Activated T-helper 1 cell treated with anti-CD3 and anti-CD28 coated beads, Interleukin-2, amount 50 U/mL, for 16 hours (primary cell): ENCODE results near the gene QPRT.
"Not testable (repeated sequence)": the region's sequence is repeated elsewhere in the genome, so short reads cannot be mapped to it uniquely, and the experiment has no call there.

ENCODE experiments used
- DNase-seq, 2 donors: peaks; one replicate each; pipeline ENCODE4 v3.0.0-alpha.2; 2020; ENCODE audit warnings: low read depth in 1 of 2, low spot score in 1 of 2

QPRT gene

GRCh38 chr16:29745121-29745852 lies 66.3 kb downstream of the QPRT start:
- peak in 1 of 2 donors; percentile 31 for DNase-seq

GRCh38 chr16:29745853-29746345 lies 66.9 kb downstream of the QPRT start, which contains the start of gene C16orf54:
TSS of gene C16orf54 (minus strand) at chr16:29745990. CDS start at chr16:29744951, 1,039 bp downstream.
- DNase-seq: peak; percentile 79 to 87

- not testable (repeated sequence) for DNase-seq
Measured at GRCh38 chr16:29746518-29746917, 67.5 kb downstream of the QPRT start.
